ENCODE results near the gene RUNX2.
"Not testable (repeated sequence)": the region's sequence is repeated elsewhere in the genome, so short reads cannot be mapped to it uniquely, and the experiment has no call there.

RUNX2 gene

GRCh38 chr6:45556828-45557227 is 228.7 kb downstream of the RUNX2 start:
- DNase-seq = no peak
- no CpG with 5 or more reads among the region's 5 CpGs for WGBS (ENCODE audit: extremely low coverage, insufficient coverage, insufficient read length)
- no peak overlapping the region for H3K14ac ChIP-seq (ENCODE audit: low read length)

GRCh38 chr6:45557454-45557853 is 229.3 kb downstream of the RUNX2 start:
- Histone ChIP-seq H3K9me3 (ENCODE audit: insufficient read depth, low read depth, low read length) (peaks cover 2% of the 10 kb centered on the region), H4K12ac (ENCODE audit: low read depth, low read length) (no peak overlapping the region), H3K27me3 (ENCODE audit: insufficient read depth, low read length) (no peaks in the 10 kb centered on the region), H3K79me1 (ENCODE audit: low read length) (no peaks in the 10 kb centered on the region), H2AK5ac (ENCODE audit: low read length) (no peak overlapping the region), H3K27ac (ENCODE audit: low read depth, low read length) (no peak overlapping the region), H3K18ac (ENCODE audit: low read length) (no peak overlapping the region), H2AFZ (ENCODE audit: insufficient read depth, low read length, poor library complexity) (no peak overlapping the region), H3K4me3 (ENCODE audit: low read depth, low read length) (no peak overlapping the region), H3K23ac (ENCODE audit: low read length) (no peak overlapping the region), H3K4me1 (ENCODE audit: control insufficient read depth in 1 of 2, insufficient read depth in 2 of 2, low read length in 2 of 2) (peaks cover 0 to 4% of the 10 kb centered on the region in 2 experiments), H3K36me3 (ENCODE audit: control insufficient read depth in 1 of 2, insufficient read depth in 2 of 2, low read length in 2 of 2) (no peaks in the 10 kb centered on the region), H3K4me2 (ENCODE audit: low read length) (no peak overlapping the region), H3K14ac (ENCODE audit: low read length) (no peak overlapping the region), H4K91ac (ENCODE audit: low read depth, low read length) (no peak overlapping the region), H3K4ac (ENCODE audit: low read depth, low read length) (no peak overlapping the region), H3K9ac (ENCODE audit: low read length) (no peak overlapping the region), H2BK12ac (ENCODE audit: low read length) (no peak overlapping the region), H3K79me2 (ENCODE audit: control insufficient read depth, insufficient read depth, low read length, poor library complexity) (no peaks in the 10 kb centered on the region), H2BK5ac (ENCODE audit: low read depth, low read length, poor library complexity) (no peak overlapping the region), H4K8ac (ENCODE audit: low read depth, low read length) (no peak overlapping the region), H2BK120ac (ENCODE audit: insufficient read depth, low read length, poor library complexity) (no peak overlapping the region)
- no peak for DNase-seq
- WGBS (ENCODE audit: extremely low coverage, insufficient coverage, insufficient read length) = no CpG with 5 or more reads among the region's 2 CpGs

More at GRCh38 chr6:45556828-45557227, 228.7 kb downstream of the RUNX2 start:
- Histone ChIP-seq H3K79me2 (ENCODE audit: control insufficient read depth, insufficient read depth, low read length, poor library complexity) (no peaks in the 10 kb centered on the region), H3K23ac (ENCODE audit: low read length) (no peak overlapping the region), H2BK5ac (ENCODE audit: low read depth, low read length, poor library complexity) (no peak overlapping the region), H4K12ac (ENCODE audit: low read depth, low read length) (no peak overlapping the region), H3K79me1 (ENCODE audit: low read length) (no peaks in the 10 kb centered on the region), H3K27ac (ENCODE audit: low read depth, low read length) (no peak overlapping the region), H3K4me1 (ENCODE audit: control insufficient read depth in 1 of 2, insufficient read depth in 2 of 2, low read length in 2 of 2) (peaks cover 0 to 4% of the 10 kb centered on the region in 2 experiments), H3K36me3 (ENCODE audit: control insufficient read depth in 1 of 2, insufficient read depth in 2 of 2, low read length in 2 of 2) (no peaks in the 10 kb centered on the region), H2BK12ac (ENCODE audit: low read length) (no peak overlapping the region), H3K27me3 (ENCODE audit: insufficient read depth, low read length) (no peaks in the 10 kb centered on the region), H2AK5ac (ENCODE audit: low read length) (no peak overlapping the region), H3K4ac (ENCODE audit: low read depth, low read length) (no peak overlapping the region), H2BK120ac (ENCODE audit: insufficient read depth, low read length, poor library complexity) (no peak overlapping the region), H3K18ac (ENCODE audit: low read length) (no peak overlapping the region), H3K9me3 (ENCODE audit: insufficient read depth, low read depth, low read length) (peaks cover 2% of the 10 kb centered on the region), H3K4me2 (ENCODE audit: low read length) (no peak overlapping the region), H4K8ac (ENCODE audit: low read depth, low read length) (no peak overlapping the region), H3K9ac (ENCODE audit: low read length) (no peak overlapping the region), H2AFZ (ENCODE audit: insufficient read depth, low read length, poor library complexity) (no peak overlapping the region), H4K91ac (ENCODE audit: low read depth, low read length) (no peak overlapping the region), H3K4me3 (ENCODE audit: low read depth, low read length) (no peak overlapping the region)

DNA sequence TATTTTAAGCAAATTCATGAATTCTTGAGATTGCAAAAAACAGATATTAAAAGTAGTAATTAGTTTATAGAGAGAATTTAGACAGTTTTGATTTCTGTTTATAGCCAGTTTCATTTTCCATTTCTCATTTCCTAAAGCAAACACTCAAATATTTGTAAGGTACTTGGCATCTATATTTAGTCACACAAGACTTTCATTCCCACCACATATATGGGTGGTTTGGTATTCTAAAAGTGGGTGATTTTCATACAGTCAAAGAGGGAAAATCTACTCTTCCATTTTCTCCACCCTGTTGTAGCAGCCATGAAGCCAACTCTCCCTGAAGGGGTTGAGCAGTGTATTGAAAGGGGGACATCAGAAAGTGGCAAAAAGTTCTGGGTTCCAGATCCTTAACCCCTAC is 230.7 kb downstream of the RUNX2 start:
- Histone ChIP-seq H2BK5ac (ENCODE audit: low read depth, low read length, poor library complexity) (no peak overlapping the region), H4K8ac (ENCODE audit: low read depth, low read length) (no peak overlapping the region), H2BK12ac (ENCODE audit: low read length) (no peak overlapping the region), H3K27ac (ENCODE audit: low read depth, low read length) (no peak overlapping the region), H3K4me3 (ENCODE audit: low read depth, low read length) (no peak overlapping the region), H3K36me3 (ENCODE audit: control insufficient read depth in 1 of 2, insufficient read depth in 2 of 2, low read length in 2 of 2) (no peaks in the 10 kb centered on the region), H3K9ac (ENCODE audit: low read length) (no peak overlapping the region), H3K4me2 (ENCODE audit: low read length) (no peak overlapping the region), H3K14ac (ENCODE audit: low read length) (no peak overlapping the region), H3K23ac (ENCODE audit: low read length) (no peak overlapping the region), H3K79me1 (ENCODE audit: low read length) (no peaks in the 10 kb centered on the region), H2BK120ac (ENCODE audit: insufficient read depth, low read length, poor library complexity) (no peak overlapping the region), H3K4me1 (ENCODE audit: control insufficient read depth in 1 of 2, insufficient read depth in 2 of 2, low read length in 2 of 2) (peaks cover 0 to 4% of the 10 kb centered on the region in 2 experiments), H4K12ac (ENCODE audit: low read depth, low read length) (no peak overlapping the region), H3K18ac (ENCODE audit: low read length) (no peak overlapping the region), H2AK5ac (ENCODE audit: low read length) (no peak overlapping the region), H2AFZ (ENCODE audit: insufficient read depth, low read length, poor library complexity) (no peak overlapping the region), H4K91ac (ENCODE audit: low read depth, low read length) (no peak overlapping the region), H3K27me3 (ENCODE audit: insufficient read depth, low read length) (no peaks in the 10 kb centered on the region), H3K9me3 (ENCODE audit: insufficient read depth, low read depth, low read length) (peaks cover 1% of the 10 kb centered on the region), H3K4ac (ENCODE audit: low read depth, low read length) (no peak overlapping the region), H3K79me2 (ENCODE audit: control insufficient read depth, insufficient read depth, low read length, poor library complexity) (no peaks in the 10 kb centered on the region)
- DNase-seq = no peak

DNA sequence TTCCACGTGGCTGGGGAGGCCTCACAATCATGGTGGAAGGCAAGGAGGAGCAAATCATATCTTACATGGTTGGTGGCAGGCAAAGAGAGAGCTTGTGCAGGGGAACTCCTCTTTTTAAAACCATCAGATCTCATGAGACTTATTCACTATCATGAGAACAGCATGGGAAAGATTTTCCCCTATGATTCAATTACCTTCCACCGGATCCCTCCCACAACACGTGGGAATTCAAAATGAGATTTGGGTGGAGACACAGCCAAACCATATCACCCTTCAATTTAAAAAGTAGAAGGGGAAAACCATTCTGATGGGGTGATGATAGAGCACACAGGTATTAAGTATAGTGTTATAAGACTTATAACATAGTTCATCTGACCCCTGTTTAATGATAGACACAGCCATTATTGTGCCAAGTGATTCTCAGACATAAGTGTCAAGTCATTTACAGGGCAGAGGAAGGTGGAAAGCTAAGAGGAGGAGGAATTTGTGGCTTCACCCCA is 232.2 kb downstream of the RUNX2 start:
- not testable (repeated sequence) for H4K12ac ChIP-seq (ENCODE audit: low read depth, low read length); H2BK5ac ChIP-seq (ENCODE audit: low read depth, low read length, poor library complexity); H2BK12ac ChIP-seq (ENCODE audit: low read length); H2AK5ac ChIP-seq (ENCODE audit: low read length); H3K9me3 ChIP-seq (ENCODE audit: insufficient read depth, low read depth, low read length); H3K36me3 ChIP-seq (ENCODE audit: control insufficient read depth in 1 of 2, insufficient read depth in 2 of 2, low read length in 2 of 2); H4K91ac ChIP-seq (ENCODE audit: low read depth, low read length); H4K8ac ChIP-seq (ENCODE audit: low read depth, low read length); H3K79me2 ChIP-seq (ENCODE audit: control insufficient read depth, insufficient read depth, low read length, poor library complexity); H3K4me1 ChIP-seq (ENCODE audit: control insufficient read depth in 1 of 2, insufficient read depth in 2 of 2, low read length in 2 of 2); H3K4me2 ChIP-seq (ENCODE audit: low read length); H2BK120ac ChIP-seq (ENCODE audit: insufficient read depth, low read length, poor library complexity); H3K9ac ChIP-seq (ENCODE audit: low read length); DNase-seq; H3K14ac ChIP-seq (ENCODE audit: low read length); H3K4ac ChIP-seq (ENCODE audit: low read depth, low read length); H2AFZ ChIP-seq (ENCODE audit: insufficient read depth, low read length, poor library complexity); H3K4me3 ChIP-seq (ENCODE audit: low read depth, low read length); H3K18ac ChIP-seq (ENCODE audit: low read length); H3K27me3 ChIP-seq (ENCODE audit: insufficient read depth, low read length); H3K79me1 ChIP-seq (ENCODE audit: low read length); H3K23ac ChIP-seq (ENCODE audit: low read length); H3K27ac ChIP-seq (ENCODE audit: low read depth, low read length)
- no CpG with 5 or more reads among the region's 3 CpGs for WGBS (ENCODE audit: extremely low coverage, insufficient coverage, insufficient read length)

Measured in trophoblast cell (in vitro differentiated cells and primary cell).